HG03103 (cell line): Measurements from ENCODE around the gene PBRM1.
"Not testable (repeated sequence)": the region's sequence is repeated elsewhere in the genome, so short reads cannot be mapped to it uniquely, and the experiment has no call there.

Source experiments
- ATAC-seq: cut with Tn5 transposase; IDR thresholded peaks from one replicate; pipeline ENCODE4 v1.9.1; 2021; ENCODE audit warnings: low read depth; ENCODE audit not compliant: unreplicated experiment

The PBRM1 gene

GRCh38 chr3:52537165-52537620, 148.5 kb downstream of the PBRM1 start:
- no peak for ATAC-seq

GRCh38 chr3:52536369-52537164, 149.1 kb downstream of the PBRM1 start, which contains the start of gene UQCC5:
TSS of gene UQCC5 (plus strand) at chr3:52536605. CDS start at chr3:52536756, 151 bp downstream.
- peak; percentile 78 for ATAC-seq

- ATAC-seq, result no peak
Measured at GRCh38 chr3:52536112-52536368, 149.7 kb downstream of the PBRM1 start.

- no peak for ATAC-seq
Measured at GRCh38 chr3:52535411-52536111, 150.2 kb downstream of the PBRM1 start.

GRCh38 chr3:52534281-52535183, 151.2 kb downstream of the PBRM1 start:
- no peak for ATAC-seq

GRCh38 chr3:52533623-52534280, 152.0 kb downstream of the PBRM1 start, which contains the start of gene NT5DC2:
TSS of gene NT5DC2 (minus strand) at chr3:52533857. CDS start at chr3:52533737, 120 bp downstream.
- ATAC-seq, result peak; percentile 27

GRCh38 chr3:52532838-52533622, 152.7 kb downstream of the PBRM1 start:
- ATAC-seq, result no peak

- no peak for ATAC-seq
Measured at GRCh38 chr3:52532517-52532837, 153.2 kb downstream of the PBRM1 start.

GRCh38 chr3:52531860-52532516, 153.7 kb downstream of the PBRM1 start:
- ATAC-seq, result no peak

GRCh38 chr3:52530918-52531826, 154.5 kb downstream of the PBRM1 start:
- no peak for ATAC-seq

- ATAC-seq, result no peak
Measured at GRCh38 chr3:52529376-52530333, 156.1 kb downstream of the PBRM1 start.

- ATAC-seq, result no peak
Measured at GRCh38 chr3:52528586-52529375, 156.9 kb downstream of the PBRM1 start.

- no peak for ATAC-seq
Measured at GRCh38 chr3:52527732-52528585, 157.8 kb downstream of the PBRM1 start.

- ATAC-seq, result no peak
Measured at GRCh38 chr3:52527039-52527731, 158.5 kb downstream of the PBRM1 start.

GRCh38 chr3:52526671-52527038, 159.1 kb downstream of the PBRM1 start:
- ATAC-seq, result not testable (repeated sequence)
